ENCODE data around the gene ZFP36.
"Not testable (repeated sequence)": the region's sequence is repeated elsewhere in the genome, so short reads cannot be mapped to it uniquely, and the experiment has no call there.

ZFP36 gene

DNA sequence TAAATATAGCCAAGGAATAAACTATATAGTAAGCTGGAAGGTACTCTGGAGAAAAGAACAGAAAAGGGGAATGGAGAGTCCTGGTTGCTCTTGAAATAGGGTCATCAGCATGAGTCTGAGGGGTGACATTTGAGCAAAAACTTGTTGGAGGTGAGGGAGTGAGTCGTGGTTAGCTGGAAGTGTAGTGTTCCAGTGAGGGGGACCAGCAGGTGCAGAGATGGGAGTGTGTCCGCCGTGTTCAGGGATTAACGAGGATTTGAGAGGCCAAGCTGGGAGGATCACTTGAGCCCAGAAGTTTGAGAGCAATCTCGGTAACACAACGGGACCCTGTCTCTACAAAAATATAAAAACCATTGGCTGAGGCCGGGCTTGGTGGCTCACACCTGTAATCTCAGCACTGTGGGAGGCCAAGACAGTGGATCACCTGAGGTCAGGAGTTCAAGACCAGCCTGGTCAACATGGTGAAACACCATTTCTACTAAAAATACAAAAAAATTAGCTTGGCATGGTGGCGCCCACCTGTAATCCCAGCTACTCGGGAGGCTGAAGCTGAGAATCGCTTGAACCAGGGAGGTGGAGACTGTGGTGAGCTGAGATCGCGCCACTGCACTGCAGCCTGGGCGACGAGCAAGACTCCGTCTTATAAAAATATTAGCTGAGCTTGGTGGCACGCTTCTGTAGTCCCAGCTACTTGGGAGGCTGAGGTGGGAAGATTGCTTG is 39.9 kb downstream of the ZFP36 start:
- DNase-seq, result no peak

DNA sequence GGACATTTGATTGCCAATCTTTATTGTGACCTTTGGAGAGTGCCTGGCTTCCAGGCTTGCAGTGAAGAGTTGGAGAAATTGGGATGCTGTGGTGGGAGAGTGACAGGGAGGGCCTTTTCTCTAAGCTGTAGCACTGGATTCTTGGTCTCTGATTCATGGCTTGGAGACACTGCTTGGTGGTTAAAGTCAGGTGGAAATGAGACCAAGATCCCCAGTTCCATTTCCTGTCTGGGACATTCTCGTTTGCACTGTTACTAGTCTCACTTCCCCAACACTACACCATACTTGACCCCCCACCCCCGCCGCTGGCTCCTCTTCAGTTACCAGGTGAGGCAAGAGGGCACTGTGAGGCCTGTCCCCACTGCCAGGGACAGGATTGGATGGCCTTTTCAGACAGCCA is 41.6 kb downstream of the ZFP36 start:
- DNase-seq, result no peak

DNA sequence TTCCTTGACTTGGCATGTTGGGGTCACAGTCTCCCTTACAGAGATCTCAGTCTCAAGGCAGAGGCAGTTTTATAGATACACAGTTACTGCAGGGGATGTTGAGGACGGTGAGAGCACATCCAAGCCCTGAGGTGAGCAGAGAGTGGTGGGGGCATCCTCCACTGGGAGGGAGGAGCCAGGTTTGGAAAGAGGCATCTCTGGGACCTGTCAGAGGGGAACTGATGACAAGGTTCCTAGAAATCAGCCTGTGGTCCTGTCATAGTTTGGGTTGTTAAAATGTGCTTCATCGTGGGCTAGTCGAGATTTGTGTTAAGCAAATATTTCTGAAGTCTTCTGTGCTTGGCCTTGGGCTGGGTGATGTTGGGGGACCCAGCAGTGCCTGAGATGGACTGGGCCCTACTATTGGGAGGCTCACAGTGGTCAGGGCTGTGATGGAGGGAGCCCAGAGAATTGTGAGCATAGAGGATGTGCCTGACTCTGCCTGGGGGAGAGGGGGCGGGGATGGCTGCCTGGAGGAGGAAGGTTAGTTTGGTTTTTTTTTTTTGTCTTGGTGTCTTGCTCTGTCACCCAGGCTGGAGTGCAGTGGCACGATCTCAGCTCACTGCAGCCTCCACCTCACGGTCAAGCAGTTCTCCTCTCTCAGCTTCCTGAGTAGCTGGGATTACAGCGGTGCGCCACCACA is 42.6 kb downstream of the ZFP36 start:
- no peak for DNase-seq

DNA sequence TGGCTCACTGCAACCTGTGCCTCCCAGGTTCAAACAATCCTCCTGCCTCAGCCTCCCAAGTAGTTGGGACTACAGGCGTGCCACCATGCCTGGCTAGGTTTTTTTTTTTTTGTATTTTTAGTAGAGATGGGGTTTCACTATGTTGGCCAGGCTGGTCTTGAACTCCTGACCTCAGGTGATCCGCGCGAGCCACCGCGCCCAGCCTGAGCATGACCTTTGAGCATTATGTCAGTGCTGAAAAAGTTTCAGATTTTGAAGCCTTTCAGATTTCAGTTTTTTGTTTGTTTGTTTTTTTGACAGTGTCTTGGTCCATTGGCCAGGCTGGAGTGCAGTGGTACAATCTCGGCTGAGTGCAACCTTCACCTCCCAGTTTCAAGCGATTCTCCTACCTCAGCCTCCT is 44.6 kb downstream of the ZFP36 start:
- DNase-seq, result not testable (repeated sequence)
